Mammary epithelial cell (primary cell): Measurements from ENCODE around the gene RNF220.

Experiments
- CTCF ChIP-seq, 2 donors: IDR thresholded peaks in 1 of 2; conservative IDR thresholded peaks in 1 of 2; 2 replicates each; pipeline ENCODE4 v1.5.1; 2011 to 2012; ENCODE audit warnings: inconsistent platforms in 2 of 2, low read length in 2 of 2, mild to moderate bottlenecking in 2 of 2, control low read depth in 1 of 2, low read depth in 1 of 2; ENCODE audit not compliant: insufficient read depth in 1 of 2; ENCODE audit errors: extremely low read depth in 1 of 2
- EZH2 ChIP-seq: IDR thresholded peaks from 2 replicates; pipeline ENCODE4 v1.6.1; 2012; ENCODE audit warnings: low read length, inconsistent platforms, borderline replicate concordance

- TF ChIP-seq CTCF (conservative IDR thresholded peaks at IDR 0.05 in 1 of 2, IDR thresholded peaks at IDR 0.05 in 1 of 2; ENCODE audit: extremely low read depth in 1 of 2, insufficient read depth in 1 of 2, low read depth in 1 of 2, low read length in 2 of 2), result no peak
- no peak for TF ChIP-seq EZH2
Observed at GRCh38 chr1:44559330-44559729, 154.3 kb downstream of the RNF220 start.
